CD4-positive, CD25-positive, alpha-beta regulatory T cell (primary cell): Measurements from ENCODE around the gene ERMAP. TPM values are rescaled to one million over a fixed set of nuclear protein-coding genes. Genes with fewer than 3 reads are reported as not detected.

Source experiments
- ATAC-seq, 2 donors: fragments of 150-1000 bp; cut with Tn5 transposase; one replicate each; pipeline ENCODE4 v1.10.0; 2021; ENCODE audit warnings: low read depth in 2 of 2, moderate number of reproducible peaks in 2 of 2, moderate library complexity in 1 of 2
- DNase-seq, 3 donors: peaks; one replicate each; pipeline versions ENCODE4 v3.0.0 to v3.0.0-alpha.2; 2012 to 2022; ENCODE audit warnings: mixed read lengths in 1 of 3
- H3K27ac ChIP-seq: one replicate; pipeline ENCODE4 v1.7.0; 2013; ENCODE audit warnings: mild to moderate bottlenecking, low read length; ENCODE audit not compliant: insufficient read depth, poor library complexity, severe bottlenecking
- H3K27me3 ChIP-seq: one replicate; pipeline ENCODE4 v1.7.0; 2013; ENCODE audit warnings: low read length; ENCODE audit not compliant: control insufficient read depth, insufficient read depth
- H3K36me3 ChIP-seq: one replicate; pipeline ENCODE4 v1.7.0; 2013; ENCODE audit warnings: mild to moderate bottlenecking, low read length, moderate library complexity; ENCODE audit not compliant: control insufficient read depth, insufficient read depth
- H3K4me1 ChIP-seq: 2 replicates; pipeline ENCODE4 v1.7.0; 2013; ENCODE audit warnings: mild to moderate bottlenecking, low read length; ENCODE audit not compliant: insufficient read depth, control insufficient read depth, poor library complexity, severe bottlenecking
- H3K4me3 ChIP-seq: one replicate; pipeline ENCODE4 v1.7.0; 2013; ENCODE audit warnings: low read depth, mild to moderate bottlenecking, low read length, moderate library complexity
- H3K9me3 ChIP-seq, 2 experiments: 1 replicate in 1 of 2; 2 replicates in 1 of 2; pipeline ENCODE4 v1.7.0; 2013; ENCODE audit warnings: low read length in 2 of 2, mild to moderate bottlenecking in 1 of 2, moderate library complexity in 1 of 2; ENCODE audit not compliant: control insufficient read depth in 2 of 2
- H3K27ac Mint-ChIP-seq, 3 donors: one replicate each; pipeline ENCODE4 v1.8.0; 2020 to 2022; ENCODE audit warnings: mild to moderate bottlenecking in 3 of 3, mixed read lengths in 3 of 3, moderate library complexity in 2 of 3
- H3K27me3 Mint-ChIP-seq: one replicate; pipeline ENCODE4 v1.8.0; 2022; ENCODE audit warnings: mild to moderate bottlenecking, mixed read lengths
- H3K36me3 Mint-ChIP-seq: one replicate; pipeline ENCODE4 v1.8.0; 2020; ENCODE audit warnings: mixed read lengths
- H3K4me1 Mint-ChIP-seq, 4 donors: one replicate each; pipeline ENCODE4 v1.8.0; 2020 to 2022; ENCODE audit warnings: mixed read lengths in 4 of 4, mild to moderate bottlenecking in 1 of 4
- H3K4me3 Mint-ChIP-seq, 4 donors: one replicate each; pipeline ENCODE4 v1.8.0; 2020 to 2022; ENCODE audit warnings: mild to moderate bottlenecking in 4 of 4, mixed read lengths in 4 of 4, moderate library complexity in 3 of 4
- H3K9me3 Mint-ChIP-seq, 7 donors: one replicate each; pipeline ENCODE4 v1.8.0; 2020 to 2022; ENCODE audit warnings: mixed read lengths in 7 of 7, mild to moderate bottlenecking in 3 of 7, moderate library complexity in 2 of 7
- polyA plus RNA-seq, 4 donors: library from polyadenylated mRNA; unstranded; fragments of 300-500 nt; fragmentation: Illumina TruSeq; gene quantifications; one replicate each; pipeline ENCODE4 v1.2.3, GENCODE V29; 2021
- total RNA-seq: library from RNA; stranded (reverse); gene quantifications from one replicate; pipeline ENCODE4 v1.2.3, GENCODE V29; 2022

The ERMAP gene
- total and polyA plus RNA-seq, 5 donors from 2014 or later = 2.8 to 4.9 (median 4.0) TPM

DNA sequence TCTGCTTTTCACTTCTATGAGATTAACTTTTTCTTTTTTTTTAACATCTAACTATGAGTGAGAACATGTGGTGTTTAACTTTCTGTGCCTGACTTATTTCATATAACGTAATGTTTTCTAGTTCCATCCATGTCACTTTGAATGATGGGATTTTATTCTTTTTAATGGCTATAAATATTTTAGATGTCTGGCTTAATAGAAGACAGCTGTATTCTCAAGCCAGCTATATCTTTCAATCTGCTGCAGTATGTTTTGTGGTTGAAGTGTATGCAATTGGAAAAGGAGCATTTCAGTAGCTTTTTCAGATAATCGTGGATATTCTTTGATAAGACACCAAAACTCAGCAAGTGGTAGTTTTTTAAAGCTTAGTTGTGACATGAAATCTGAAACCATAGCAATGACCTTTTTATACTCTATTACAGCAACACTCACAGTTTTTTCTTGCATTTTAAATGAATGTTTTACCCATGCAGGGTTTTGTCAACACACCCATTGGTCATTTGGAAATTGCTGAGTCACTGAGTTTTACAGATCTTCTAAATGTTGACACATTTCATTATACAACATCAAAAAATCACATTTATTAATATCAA is 6.0 kb downstream of the ERMAP start:
- Mint-ChIP-seq H3K4me3 (peak overlapping the region in 1 of 4 donors; percentile 81), H3K4me1 (peaks cover 9 to 17% (median 13%) of the 10 kb centered on the region in 4 donors), H3K27me3 (no peaks in the 10 kb centered on the region), H3K27ac (no peak overlapping the region), H3K36me3 (peaks cover 9% of the 10 kb centered on the region), H3K9me3 (peaks cover 0 to 2% (median 0%) of the 10 kb centered on the region in 7 donors)
- Histone ChIP-seq H3K27ac (no peak overlapping the region), H3K9me3 (no peaks in the 10 kb centered on the region), H3K4me1 (peaks cover 1% of the 10 kb centered on the region), H3K27me3 (no peaks in the 10 kb centered on the region), H3K4me3 (no peak overlapping the region), H3K36me3 (no peaks in the 10 kb centered on the region)
- ATAC-seq (no peak), DNase-seq (no peak)

DNA sequence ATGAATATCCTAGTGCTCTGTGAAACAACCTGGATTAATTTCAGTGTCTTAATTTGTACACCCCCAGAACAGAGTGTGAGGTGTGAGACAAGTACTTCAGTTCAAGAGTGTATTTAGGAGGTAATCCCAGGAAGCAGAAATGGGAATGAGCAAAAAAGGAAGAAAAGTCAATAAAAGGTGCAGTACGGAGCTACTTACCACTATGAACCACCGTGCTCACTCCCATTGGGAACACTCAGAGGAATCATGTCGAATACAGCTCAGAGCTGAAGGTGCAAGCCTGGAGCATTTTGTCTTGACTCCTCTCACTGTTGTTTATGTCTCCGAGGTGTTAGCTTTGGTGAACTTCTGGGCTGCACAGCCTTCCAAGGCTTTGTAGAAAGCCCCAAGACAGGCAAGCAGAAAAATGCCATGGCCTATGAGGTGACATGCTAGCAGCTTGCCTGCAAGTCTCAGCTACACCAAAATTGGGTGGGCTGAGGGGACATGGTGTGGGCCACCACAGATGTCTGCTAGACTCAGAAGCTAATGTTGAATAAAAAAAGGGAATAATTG is 7.6 kb downstream of the ERMAP start:
- no peaks in the 10 kb centered on the region for H3K36me3 ChIP-seq
- no peaks in the 10 kb centered on the region for H3K4me1 ChIP-seq
- H3K4me1 Mint-ChIP-seq = peaks cover 4 to 13% (median 6%) of the 10 kb centered on the region in 4 donors
- H3K36me3 Mint-ChIP-seq = peaks cover 9% of the 10 kb centered on the region
- H3K9me3 ChIP-seq = no peaks in the 10 kb centered on the region
- H3K27me3 Mint-ChIP-seq = no peaks in the 10 kb centered on the region
- no peak for ATAC-seq
- H3K4me3 ChIP-seq = no peak overlapping the region
- no peak for DNase-seq
- no peaks in the 10 kb centered on the region for H3K27me3 ChIP-seq
- no peak overlapping the region for H3K27ac ChIP-seq
- no peak overlapping the region for H3K4me3 Mint-ChIP-seq
- no peaks in the 10 kb centered on the region for H3K9me3 Mint-ChIP-seq
- peak overlapping the region in 1 of 3 donors; percentile 38 for H3K27ac Mint-ChIP-seq

DNA sequence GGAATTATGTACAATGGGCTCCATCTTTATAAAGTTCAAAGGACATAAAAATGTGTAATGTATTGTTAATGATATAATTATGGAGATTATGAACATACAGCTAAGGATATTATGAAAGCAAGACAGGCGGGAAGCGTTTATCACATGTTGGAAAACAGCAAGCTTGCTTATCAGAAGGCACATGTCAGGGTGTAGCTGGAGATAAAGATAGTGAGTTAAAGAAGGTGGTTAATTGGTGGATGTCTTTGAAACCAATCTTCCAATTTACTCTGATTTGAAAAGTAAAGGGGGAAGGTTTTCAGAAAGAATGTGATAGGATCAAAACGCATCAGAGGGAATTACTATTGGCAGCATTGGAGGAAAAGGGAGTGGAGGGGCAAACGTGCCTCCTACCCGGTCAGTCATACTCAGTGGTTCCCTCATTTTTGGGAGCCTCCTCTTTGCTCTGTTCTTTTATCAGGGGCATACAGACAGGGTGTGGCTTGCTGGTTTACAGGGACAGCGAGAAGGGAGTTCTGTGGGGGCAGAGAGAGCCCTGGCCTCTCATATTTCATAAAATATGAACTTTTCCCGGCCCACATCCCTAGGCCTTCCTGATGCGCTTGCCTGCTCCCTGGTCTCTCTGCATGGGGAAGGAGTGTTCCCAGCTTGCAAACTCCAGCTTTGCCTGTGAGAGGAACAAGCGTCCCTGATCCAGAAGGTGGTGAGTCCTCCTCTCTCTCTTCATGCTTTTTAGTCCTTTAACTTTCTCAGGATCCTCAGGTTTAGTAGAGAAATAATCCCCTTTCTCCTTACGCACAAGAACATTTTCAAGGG is 8.3 kb downstream of the ERMAP start:
- Histone ChIP-seq H3K36me3 (no peaks in the 10 kb centered on the region), H3K27ac (no peak overlapping the region), H3K4me1 (no peaks in the 10 kb centered on the region), H3K4me3 (no peak overlapping the region), H3K9me3 (no peaks in the 10 kb centered on the region), H3K27me3 (no peaks in the 10 kb centered on the region)
- peaks cover 4 to 7% (median 5%) of the 10 kb centered on the region in 4 donors for H3K4me1 Mint-ChIP-seq
- no peak for ATAC-seq
- peaks cover 6% of the 10 kb centered on the region for H3K36me3 Mint-ChIP-seq
- no peak for DNase-seq
- no peak overlapping the region for H3K4me3 Mint-ChIP-seq
- H3K27ac Mint-ChIP-seq = no peak overlapping the region
- H3K27me3 Mint-ChIP-seq = no peaks in the 10 kb centered on the region
- H3K9me3 Mint-ChIP-seq = no peaks in the 10 kb centered on the region

DNA sequence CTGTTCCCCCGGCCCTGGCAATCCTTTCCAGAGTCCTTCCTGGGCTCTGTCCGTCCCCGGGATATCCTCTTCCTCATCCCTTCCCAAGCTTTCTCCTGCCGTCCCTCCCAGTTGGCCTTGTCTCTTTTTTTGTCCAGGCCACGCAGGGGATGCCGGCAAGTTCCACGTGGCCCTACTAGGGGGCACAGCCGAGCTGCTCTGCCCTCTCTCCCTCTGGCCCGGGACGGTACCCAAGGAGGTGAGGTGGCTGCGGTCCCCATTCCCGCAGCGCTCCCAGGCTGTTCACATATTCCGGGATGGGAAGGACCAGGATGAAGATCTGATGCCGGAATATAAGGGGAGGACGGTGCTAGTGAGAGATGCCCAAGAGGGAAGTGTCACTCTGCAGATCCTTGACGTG is 13.7 kb downstream of the ERMAP start:
- no peaks in the 10 kb centered on the region for H3K4me1 Mint-ChIP-seq

DNA sequence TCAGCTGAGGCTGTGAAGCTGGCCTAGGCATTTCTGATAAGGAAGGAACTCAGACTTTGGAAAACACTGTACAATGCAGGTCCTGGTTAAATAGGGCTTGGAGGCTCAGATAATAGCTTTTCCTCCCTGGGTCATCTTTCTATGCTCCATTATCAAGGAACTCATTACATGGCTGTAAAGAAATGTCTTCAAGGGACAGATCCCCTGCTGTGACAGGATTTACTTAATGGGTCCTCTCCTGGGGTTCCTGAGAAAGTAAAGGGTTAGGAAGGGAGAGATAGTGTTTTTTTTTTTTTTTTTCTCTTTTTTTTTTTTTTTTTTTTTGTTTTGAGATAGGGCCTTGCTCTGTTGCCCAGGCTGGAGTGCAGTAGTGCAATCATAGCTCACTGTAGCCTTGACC is 14.4 kb downstream of the ERMAP start:
- H3K27me3 Mint-ChIP-seq = no peaks in the 10 kb centered on the region
- ATAC-seq = no peak

More for the DNA sequence above, 13.7 kb downstream of the ERMAP start:
- Mint-ChIP-seq H3K9me3 (no peaks in the 10 kb centered on the region), H3K36me3 (peaks cover 4% of the 10 kb centered on the region), H3K27me3 (no peaks in the 10 kb centered on the region), H3K27ac (no peak overlapping the region), H3K4me3 (no peak overlapping the region)
- Histone ChIP-seq H3K27ac (no peak overlapping the region), H3K36me3 (no peaks in the 10 kb centered on the region), H3K9me3 (no peaks in the 10 kb centered on the region), H3K27me3 (no peaks in the 10 kb centered on the region), H3K4me1 (no peaks in the 10 kb centered on the region), H3K4me3 (no peak overlapping the region)
- ATAC-seq (no peak), DNase-seq (no peak)

DNA sequence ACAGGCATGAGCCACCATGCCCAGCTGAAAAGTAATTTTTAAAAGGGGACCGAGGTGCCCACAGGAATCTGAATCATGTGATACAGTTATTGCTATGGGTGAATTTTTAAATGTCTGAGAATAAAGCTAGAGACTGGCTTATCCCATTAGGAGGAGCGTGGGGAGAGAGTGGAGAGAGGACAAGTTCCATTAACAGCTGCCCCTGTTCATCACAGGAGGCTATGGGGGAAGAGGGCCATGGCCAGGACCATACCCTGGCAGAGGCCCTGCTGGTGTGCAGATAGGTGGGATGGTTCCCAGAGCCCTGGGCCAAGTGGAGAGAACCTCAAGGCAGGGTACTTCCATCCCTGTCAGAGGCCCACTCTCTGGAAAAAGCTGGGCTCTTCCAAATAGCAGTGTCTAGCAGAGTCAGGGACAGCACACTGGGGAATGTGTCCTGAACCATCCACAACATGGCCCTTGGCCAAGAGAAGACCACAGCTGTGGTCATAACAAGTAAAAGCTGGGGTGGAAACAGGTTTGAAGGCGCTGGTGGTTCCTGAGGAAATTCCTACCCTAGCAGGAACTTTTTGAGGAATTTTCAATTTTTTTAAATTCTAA is 15.8 kb downstream of the ERMAP start:
- Mint-ChIP-seq H3K27me3 (no peaks in the 10 kb centered on the region), H3K4me1 (no peaks in the 10 kb centered on the region), H3K4me3 (no peak overlapping the region), H3K27ac (no peak overlapping the region), H3K9me3 (no peaks in the 10 kb centered on the region), H3K36me3 (peaks cover 15% of the 10 kb centered on the region)
- H3K4me1 ChIP-seq = no peaks in the 10 kb centered on the region
- no peaks in the 10 kb centered on the region for H3K9me3 ChIP-seq
- H3K36me3 ChIP-seq = no peaks in the 10 kb centered on the region
- no peak overlapping the region for H3K4me3 ChIP-seq
- H3K27me3 ChIP-seq = no peaks in the 10 kb centered on the region
- H3K27ac ChIP-seq = no peak overlapping the region
- ATAC-seq = no peak
- DNase-seq = no peak

More for the DNA sequence above, 14.4 kb downstream of the ERMAP start:
- Histone ChIP-seq H3K4me1 (no peaks in the 10 kb centered on the region), H3K27ac (no peak overlapping the region), H3K9me3 (no peaks in the 10 kb centered on the region), H3K4me3 (no peak overlapping the region), H3K27me3 (no peaks in the 10 kb centered on the region), H3K36me3 (no peaks in the 10 kb centered on the region)
- H3K4me3 Mint-ChIP-seq = no peak overlapping the region
- H3K27ac Mint-ChIP-seq = no peak overlapping the region
- DNase-seq = no peak
- H3K36me3 Mint-ChIP-seq = peaks cover 11% of the 10 kb centered on the region
- no peaks in the 10 kb centered on the region for H3K9me3 Mint-ChIP-seq
- no peaks in the 10 kb centered on the region for H3K4me1 Mint-ChIP-seq

DNA sequence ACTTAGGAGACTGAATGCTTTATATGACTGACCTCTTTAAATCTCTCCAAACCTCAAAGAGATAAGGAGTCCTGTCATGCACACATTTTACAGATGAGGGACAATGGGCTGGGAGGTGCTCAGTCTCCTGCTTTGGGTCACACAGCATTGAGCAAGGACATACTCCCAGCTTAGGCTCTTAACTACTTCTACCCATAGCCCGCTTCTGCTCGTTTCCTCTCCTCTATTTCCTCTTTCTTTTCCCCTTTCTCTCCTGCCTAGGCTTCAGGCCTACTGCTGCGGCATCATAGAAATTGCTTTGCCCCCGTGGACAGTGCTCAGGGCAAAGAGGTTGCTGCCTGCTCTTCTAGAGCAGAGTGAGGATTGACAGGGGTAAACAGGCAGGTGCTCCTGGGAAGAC is 17.1 kb downstream of the ERMAP start:
- H3K27me3 ChIP-seq = no peaks in the 10 kb centered on the region
- ATAC-seq (no peak), DNase-seq (no peak)
- H3K4me1 ChIP-seq = no peaks in the 10 kb centered on the region
- peak overlapping the region in 1 of 3 donors; percentile 91 for H3K27ac Mint-ChIP-seq
- no peaks in the 10 kb centered on the region for H3K9me3 ChIP-seq
- no peak overlapping the region for H3K27ac ChIP-seq
- H3K4me3 Mint-ChIP-seq = no peak overlapping the region
- no peak overlapping the region for H3K4me3 ChIP-seq
- peaks cover 0 to 3% (median 0%) of the 10 kb centered on the region in 4 donors for H3K4me1 Mint-ChIP-seq
- no peaks in the 10 kb centered on the region for H3K36me3 ChIP-seq
- no peaks in the 10 kb centered on the region for H3K27me3 Mint-ChIP-seq
- peaks cover 15% of the 10 kb centered on the region for H3K36me3 Mint-ChIP-seq
- no peaks in the 10 kb centered on the region for H3K9me3 Mint-ChIP-seq
